Measurements from ENCODE around the gene TUBB1. TPM values are rescaled to one million over a fixed set of nuclear protein-coding genes. Genes with fewer than 3 reads are reported as not detected.

TUBB1 gene
- total RNA-seq, 1 donor from 2014 or later, result not detected

DNA sequence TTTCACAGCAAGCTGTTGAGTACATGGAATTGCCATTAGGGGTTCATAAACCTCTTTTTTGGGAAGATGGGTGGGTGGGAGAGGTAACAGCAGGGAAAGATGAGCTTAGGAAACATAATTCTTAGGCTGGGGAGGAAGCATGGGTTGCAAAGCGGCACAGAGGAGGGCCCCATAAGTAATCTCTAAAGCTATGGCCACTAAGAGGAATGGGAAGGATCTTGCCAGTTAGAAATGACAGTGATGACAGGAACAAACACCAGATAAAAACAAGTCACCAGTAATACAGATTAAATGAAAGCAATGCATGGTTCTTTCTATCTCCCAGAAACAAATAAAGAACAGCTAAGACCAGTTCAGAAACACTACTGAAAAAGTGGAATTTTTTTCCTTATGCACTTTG is 54.4 kb downstream of the TUBB1 start:
- Histone ChIP-seq H3K27ac (no peak overlapping the region), H3K27me3 (no peaks in the 10 kb centered on the region), H3K36me3 (no peaks in the 10 kb centered on the region), H3K4me3 (no peak overlapping the region), H3K9me3 (no peaks in the 10 kb centered on the region), H3K4me1 (no peaks in the 10 kb centered on the region)
- no peak for DNase-seq (ENCODE audit: low spot score in 2 of 2)
- TF ChIP-seq, protein P1, sequence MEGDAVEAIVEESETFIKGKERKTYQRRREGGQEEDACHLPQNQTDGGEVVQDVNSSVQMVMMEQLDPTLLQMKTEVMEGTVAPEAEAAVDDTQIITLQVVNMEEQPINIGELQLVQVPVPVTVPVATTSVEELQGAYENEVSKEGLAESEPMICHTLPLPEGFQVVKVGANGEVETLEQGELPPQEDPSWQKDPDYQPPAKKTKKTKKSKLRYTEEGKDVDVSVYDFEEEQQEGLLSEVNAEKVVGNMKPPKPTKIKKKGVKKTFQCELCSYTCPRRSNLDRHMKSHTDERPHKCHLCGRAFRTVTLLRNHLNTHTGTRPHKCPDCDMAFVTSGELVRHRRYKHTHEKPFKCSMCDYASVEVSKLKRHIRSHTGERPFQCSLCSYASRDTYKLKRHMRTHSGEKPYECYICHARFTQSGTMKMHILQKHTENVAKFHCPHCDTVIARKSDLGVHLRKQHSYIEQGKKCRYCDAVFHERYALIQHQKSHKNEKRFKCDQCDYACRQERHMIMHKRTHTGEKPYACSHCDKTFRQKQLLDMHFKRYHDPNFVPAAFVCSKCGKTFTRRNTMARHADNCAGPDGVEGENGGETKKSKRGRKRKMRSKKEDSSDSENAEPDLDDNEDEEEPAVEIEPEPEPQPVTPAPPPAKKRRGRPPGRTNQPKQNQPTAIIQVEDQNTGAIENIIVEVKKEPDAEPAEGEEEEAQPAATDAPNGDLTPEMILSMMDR (IDR thresholded peaks at IDR 0.05), result no peak
- intact Hi-C loops (cut with DNase I), result no loop called here

DNA sequence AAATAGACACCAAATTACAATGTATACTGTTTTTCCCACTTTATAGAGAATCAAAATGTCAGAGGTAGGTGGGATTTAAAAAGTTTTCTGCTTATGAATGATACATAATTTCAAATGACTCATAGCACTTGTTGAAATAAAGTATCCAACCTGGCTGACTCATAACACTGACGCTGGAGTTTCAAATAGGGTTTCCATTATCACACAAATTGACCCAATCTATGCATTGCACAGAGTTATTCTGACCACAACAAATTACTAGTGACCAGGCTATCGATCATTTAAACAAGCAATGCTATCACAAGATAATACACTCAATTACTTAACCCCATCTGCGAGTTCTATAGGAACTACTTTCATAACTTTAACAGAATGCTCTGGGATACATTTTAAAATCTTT is 55.2 kb downstream of the TUBB1 start:
- no peak overlapping the region for H3K27ac ChIP-seq
- no peaks in the 10 kb centered on the region for H3K4me1 ChIP-seq
- H3K4me3 ChIP-seq, result no peak overlapping the region
- TF ChIP-seq, protein P1 (IDR thresholded peaks at IDR 0.05), result no peak
- DNase-seq (ENCODE audit: low spot score in 2 of 2), result no peak
- H3K36me3 ChIP-seq, result no peaks in the 10 kb centered on the region
- no peaks in the 10 kb centered on the region for H3K27me3 ChIP-seq
- no peaks in the 10 kb centered on the region for H3K9me3 ChIP-seq
- intact Hi-C loops (cut with DNase I), result no loop called here

DNA sequence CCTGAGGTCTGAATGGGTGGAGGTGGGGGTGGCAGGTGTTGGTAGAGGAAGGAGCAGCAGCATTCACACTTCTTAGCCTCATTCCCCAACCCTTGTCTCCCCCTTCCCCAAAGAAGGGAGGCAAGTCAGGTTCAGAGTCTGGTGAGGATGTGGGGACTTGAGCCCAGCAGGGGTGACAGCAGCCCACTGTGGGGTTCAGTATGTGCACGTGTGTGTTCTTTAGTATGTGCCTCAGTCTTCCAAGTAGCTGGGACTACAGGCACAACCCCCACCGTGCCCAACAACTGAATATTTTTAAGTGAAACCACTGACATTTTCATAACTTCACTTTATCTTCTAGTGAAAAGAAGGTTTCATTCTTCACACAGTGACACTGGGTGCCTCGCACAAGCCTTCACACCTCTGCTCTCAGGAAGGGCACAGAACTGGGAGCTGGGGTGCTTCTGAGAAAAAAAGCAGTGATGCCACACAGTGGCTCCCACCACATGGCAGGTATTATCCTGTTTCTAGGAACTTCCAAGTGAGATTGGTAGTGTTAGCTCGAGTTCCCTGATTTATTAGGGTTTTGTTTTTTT is 56.8 kb downstream of the TUBB1 start:
- Histone ChIP-seq H3K4me1 (no peaks in the 10 kb centered on the region), H3K27me3 (no peaks in the 10 kb centered on the region), H3K4me3 (no peak overlapping the region), H3K36me3 (no peaks in the 10 kb centered on the region), H3K9me3 (no peaks in the 10 kb centered on the region), H3K27ac (no peak overlapping the region)
- TF ChIP-seq, protein P1 (IDR thresholded peaks at IDR 0.05), result no peak
- no peak for DNase-seq (ENCODE audit: low spot score in 2 of 2)
- intact Hi-C loops (cut with DNase I), result no loop called here

Other genes starting within 250 kb of the TUBB1 start
- not detected for gene GNAS-AS1, start 168.5 kb upstream of the TUBB1 start, total RNA-seq
- gene GNAS, start 166.7 kb upstream of the TUBB1 start, total RNA-seq, result 663 TPM
- gene NELFCD, start 38.2 kb upstream of the TUBB1 start, total RNA-seq, result 20.8 TPM
- gene CTSZ, start 12.2 kb upstream of the TUBB1 start, total RNA-seq, result 342 TPM
- gene ATP5F1E, start 12.9 kb downstream of the TUBB1 start, total RNA-seq, result 12.7 TPM
- gene PRELID3B, start 23.4 kb downstream of the TUBB1 start, total RNA-seq, result 13.4 TPM
- gene ZNF831, start 144.4 kb downstream of the TUBB1 start, total RNA-seq, result 0.53 TPM

Measured in ascending aorta (tissue), 2 donors.